Calu3 (cell line): ENCODE results near the gene KIAA1614. TPM values are rescaled to one million over a fixed set of nuclear protein-coding genes. Genes with fewer than 3 reads are reported as not detected.

Source experiments
- BruUV-seq: library from RNA; stranded (reverse); fragments of 400-500 nt; replicated peaks from 2 replicates; lab custom pipeline; 2021; lab: Mats Ljungman, UMichigan
- CTCF ChIA-PET: fragments of 300-600 bp; sonication (Branson Sonifier 250); formaldehyde crosslinking; loops from one replicate; lab custom pipeline; 2022; ENCODE audit warnings: antibody characterized with exemption; lab: Charles Lee
- DNase-seq: peaks from one replicate; pipeline ENCODE4 v3.0.0; 2022
- H3K27ac Mint-ChIP-seq: one replicate; pipeline ENCODE4 v1.8.0; 2022; ENCODE audit warnings: mixed read lengths; ENCODE audit not compliant: unreplicated experiment
- H3K27me3 Mint-ChIP-seq: one replicate; pipeline ENCODE4 v1.8.0; 2022; ENCODE audit warnings: mixed read lengths; ENCODE audit not compliant: unreplicated experiment
- H3K36me3 Mint-ChIP-seq: one replicate; pipeline ENCODE4 v1.8.0; 2022; ENCODE audit warnings: mild to moderate bottlenecking, moderate library complexity, mixed read lengths; ENCODE audit not compliant: insufficient read depth, unreplicated experiment
- H3K4me1 Mint-ChIP-seq: one replicate; pipeline ENCODE4 v1.8.0; 2022; ENCODE audit warnings: mild to moderate bottlenecking, low read depth, mixed read lengths; ENCODE audit not compliant: unreplicated experiment
- H3K4me3 Mint-ChIP-seq: one replicate; pipeline ENCODE4 v1.8.0; 2022; ENCODE audit warnings: mild to moderate bottlenecking, low read depth, moderate library complexity, mixed read lengths; ENCODE audit not compliant: unreplicated experiment
- H3K9me3 Mint-ChIP-seq: one replicate; pipeline ENCODE4 v1.8.0; 2022; ENCODE audit warnings: low read depth, mixed read lengths; ENCODE audit not compliant: unreplicated experiment
- CTCF ChIP-seq: fragments of 200-600 bp; IDR thresholded peaks from one replicate; pipeline ENCODE4 v1.8.0; 2022; ENCODE audit warnings: antibody characterized with exemption; ENCODE audit not compliant: unreplicated experiment
- intact Hi-C: fragments of 100-400 bp; cut with micrococcal nuclease; formaldehyde crosslinking; loops from one replicate; pipeline ENCODE4 v1.10.0; 2022; ENCODE audit not compliant: unreplicated experiment
- total RNA-seq: library from RNA; stranded (reverse); gene quantifications from 2 replicates; pipeline ENCODE4 v1.2.3, GENCODE V29; 2022

The KIAA1614 gene
- total RNA-seq, 1 experiment from 2014 or later = 0.19 TPM

- Mint-ChIP-seq H3K9me3 (peaks cover 2% of the 10 kb centered on the region), H3K4me1 (peaks cover 17% of the 10 kb centered on the region), H3K27ac (no peak overlapping the region), H3K27me3 (peaks cover 13% of the 10 kb centered on the region), H3K4me3 (no peak overlapping the region), H3K36me3 (peaks cover 4% of the 10 kb centered on the region)
- no TSS peak for BruUV-seq
- intact Hi-C loops = no loop called here
- no peak for TF ChIP-seq CTCF
- DNase-seq = no peak
- CTCF ChIA-PET = interaction anchor here (0.5 kb wide), 1 partner anchor 536 kb away, joined by 3 read pairs; no protein-coding TSS in a partner anchor
Observed at GRCh38 chr1:180907313-180908055, 5.2 kb upstream of the KIAA1614 start.

- H3K36me3 Mint-ChIP-seq = peaks cover 4% of the 10 kb centered on the region
- H3K4me1 Mint-ChIP-seq = peaks cover 17% of the 10 kb centered on the region
- no peak overlapping the region for H3K27ac Mint-ChIP-seq
- CTCF ChIA-PET = interaction anchor here (0.5 kb wide), 1 partner anchor 536 kb away, joined by 3 read pairs; no protein-coding TSS in a partner anchor
- no TSS peak for BruUV-seq
- no peak overlapping the region for H3K4me3 Mint-ChIP-seq
- intact Hi-C loops = no loop called here
- TF ChIP-seq CTCF = no peak
- H3K27me3 Mint-ChIP-seq = peaks cover 17% of the 10 kb centered on the region
- H3K9me3 Mint-ChIP-seq = peaks cover 2% of the 10 kb centered on the region
- no peak for DNase-seq
Observed at GRCh38 chr1:180908074-180908765, 4.5 kb upstream of the KIAA1614 start.

GRCh38 chr1:180909005-180909414 lies 3.7 kb upstream of the KIAA1614 start:
- no peak for DNase-seq
- H3K4me3 Mint-ChIP-seq = no peak overlapping the region
- BruUV-seq = no TSS peak
- CTCF ChIA-PET = interaction anchor here (1.0 kb wide), 1 partner anchor 27 kb away, joined by 3 read pairs; no protein-coding TSS in a partner anchor
- no peak overlapping the region for H3K27ac Mint-ChIP-seq
- peaks cover 2% of the 10 kb centered on the region for H3K9me3 Mint-ChIP-seq
- peaks cover 24% of the 10 kb centered on the region for H3K27me3 Mint-ChIP-seq
- peaks cover 4% of the 10 kb centered on the region for H3K36me3 Mint-ChIP-seq
- peaks cover 17% of the 10 kb centered on the region for H3K4me1 Mint-ChIP-seq
- no peak for TF ChIP-seq CTCF
- intact Hi-C loops = no loop called here

GRCh38 chr1:180909462-180909976 lies 3.2 kb upstream of the KIAA1614 start:
- Mint-ChIP-seq H3K4me1 (peaks cover 17% of the 10 kb centered on the region), H3K4me3 (no peak overlapping the region), H3K36me3 (peaks cover 4% of the 10 kb centered on the region), H3K27ac (no peak overlapping the region), H3K27me3 (peaks cover 30% of the 10 kb centered on the region), H3K9me3 (peaks cover 1% of the 10 kb centered on the region)
- no peak for TF ChIP-seq CTCF
- BruUV-seq = no TSS peak
- CTCF ChIA-PET = interaction anchor here (1.0 kb wide), 1 partner anchor 28 kb away, joined by 3 read pairs; no protein-coding TSS in a partner anchor
- intact Hi-C loops = no loop called here
- no peak for DNase-seq
